Activated CD4-positive, alpha-beta memory T cell treated with anti-CD3 and anti-CD28 coated beads for 36 hours (primary cell): ENCODE measurements around the gene DGCR2. TPM values are rescaled to one million over a fixed set of nuclear protein-coding genes. Genes with fewer than 3 reads are reported as not detected.
A peak's percentile ranks its signal among the peaks of the same experiment; 100 is the strongest.
"Not testable (repeated sequence)": the region's sequence is repeated elsewhere in the genome, so short reads cannot be mapped to it uniquely, and the experiment has no call there.

Experiments
- CTCF ChIA-PET: fragments of 350-600 bp; sonication (Branson Sonifier 250); formaldehyde crosslinking; loops from one replicate; lab custom pipeline; 2021; ENCODE audit warnings: antibody characterized with exemption, inconsistent platforms; lab: Charles Lee
- POLR2A ChIA-PET: fragments of 350-600 bp; sonication (Branson Sonifier 250); formaldehyde crosslinking; loops from one replicate; lab custom pipeline; 2021; ENCODE audit warnings: antibody characterized with exemption; lab: Charles Lee
- DNase-seq: peaks from one replicate; pipeline ENCODE4 v3.0.0-alpha.2; 2020
- H3K27ac Mint-ChIP-seq: one replicate; pipeline ENCODE4 v1.8.0; 2021; ENCODE audit warnings: mixed read lengths
- H3K27me3 Mint-ChIP-seq: one replicate; pipeline ENCODE4 v1.8.0; 2021; ENCODE audit warnings: mixed read lengths
- H3K36me3 Mint-ChIP-seq: one replicate; pipeline ENCODE4 v1.8.0; 2021; ENCODE audit warnings: mixed read lengths
- H3K4me1 Mint-ChIP-seq: one replicate; pipeline ENCODE4 v1.8.0; 2021; ENCODE audit warnings: low read depth, mixed read lengths
- H3K4me3 Mint-ChIP-seq: one replicate; pipeline ENCODE4 v1.8.0; 2021; ENCODE audit warnings: mild to moderate bottlenecking, mixed read lengths
- H3K9me3 Mint-ChIP-seq: one replicate; pipeline ENCODE4 v1.8.0; 2021; ENCODE audit warnings: mixed read lengths
- intact Hi-C: fragments of 100-400 bp; cut with micrococcal nuclease; formaldehyde crosslinking; loops from one replicate; pipeline ENCODE4 v1.15.1; 2023
- total RNA-seq, 2 experiments: library from RNA; stranded (reverse); gene quantifications; one replicate each; pipeline ENCODE4 v1.2.3, GENCODE V29; 2021

DGCR2 gene
- total RNA-seq, 2 experiments from 2014 or later, result 17.4 to 17.6 TPM

GRCh38 chr22:19002684-19003038, 119.6 kb downstream of the DGCR2 start:
- CTCF ChIA-PET, result no interaction called here

GRCh38 chr22:19001204-19001603, 121.0 kb downstream of the DGCR2 start:
- Mint-ChIP-seq H3K4me1 (no peaks in the 10 kb centered on the region), H3K9me3 (no peaks in the 10 kb centered on the region), H3K27me3 (peaks cover 16% of the 10 kb centered on the region), H3K36me3 (no peaks in the 10 kb centered on the region), H3K27ac (no peak overlapping the region), H3K4me3 (no peak overlapping the region)
- intact Hi-C loops, result no loop called here
- ChIA-PET POLR2A (no interaction called here), CTCF (no interaction called here)
- DNase-seq, result no peak

More at GRCh38 chr22:19002684-19003038, 119.6 kb downstream of the DGCR2 start:
- POLR2A ChIA-PET, result no interaction called here
- intact Hi-C loops, result no loop called here
- no peak overlapping the region for H3K27ac Mint-ChIP-seq
- H3K27me3 Mint-ChIP-seq, result peaks cover 13% of the 10 kb centered on the region
- no peak for DNase-seq
- H3K4me1 Mint-ChIP-seq, result no peaks in the 10 kb centered on the region
- H3K9me3 Mint-ChIP-seq, result no peaks in the 10 kb centered on the region
- no peaks in the 10 kb centered on the region for H3K36me3 Mint-ChIP-seq
- no peak overlapping the region for H3K4me3 Mint-ChIP-seq

- H3K4me3 Mint-ChIP-seq, H3K4me1 Mint-ChIP-seq, DNase-seq, H3K36me3 Mint-ChIP-seq, CTCF ChIA-PET, H3K9me3 Mint-ChIP-seq, H3K27ac Mint-ChIP-seq, intact Hi-C loops: not testable (repeated sequence)
- POLR2A ChIA-PET, result interaction anchor here (0.6 kb wide), 1 partner anchor 16 kb away, joined by 3 read pairs; no protein-coding TSS in a partner anchor
- peaks cover 17% of the 10 kb centered on the region for H3K27me3 Mint-ChIP-seq
These were observed 122.1 kb downstream of the DGCR2 start for GRCh38 chr22:19000106-19000505.

- no peaks in the 10 kb centered on the region for H3K4me1 Mint-ChIP-seq
- ChIA-PET CTCF (interaction anchor here (0.9 kb wide), 1 partner anchor 10 kb away, joined by 3 read pairs; no protein-coding TSS in a partner anchor), POLR2A (no interaction called here)
- H3K36me3 Mint-ChIP-seq, result no peaks in the 10 kb centered on the region
- no peak overlapping the region for H3K27ac Mint-ChIP-seq
- no peak for DNase-seq
- intact Hi-C loops, result no loop called here
- peaks cover 14% of the 10 kb centered on the region for H3K27me3 Mint-ChIP-seq
- no peaks in the 10 kb centered on the region for H3K9me3 Mint-ChIP-seq
- no peak overlapping the region for H3K4me3 Mint-ChIP-seq
These were observed 122.8 kb downstream of the DGCR2 start for GRCh38 chr22:18999416-18999815.

GRCh38 chr22:18999008-18999407, 123.2 kb downstream of the DGCR2 start:
- DNase-seq, result peak; percentile 41
- Mint-ChIP-seq H3K27me3 (peaks cover 14% of the 10 kb centered on the region), H3K9me3 (no peaks in the 10 kb centered on the region), H3K27ac (no peak overlapping the region), H3K4me3 (no peak overlapping the region), H3K4me1 (no peaks in the 10 kb centered on the region), H3K36me3 (no peaks in the 10 kb centered on the region)
- intact Hi-C loops, result no loop called here
- CTCF ChIA-PET, result interaction anchor here (0.7 to 0.9 kb wide), 2 partner anchors 11 to 39 kb away, joined by 3 to 4 read pairs; no protein-coding TSS in a partner anchor
- POLR2A ChIA-PET, result no interaction called here

- no peak for DNase-seq
- no peak overlapping the region for H3K4me3 Mint-ChIP-seq
- no peaks in the 10 kb centered on the region for H3K4me1 Mint-ChIP-seq
- POLR2A ChIA-PET, result no interaction called here
- no peaks in the 10 kb centered on the region for H3K9me3 Mint-ChIP-seq
- CTCF ChIA-PET, result no interaction called here
- no peaks in the 10 kb centered on the region for H3K36me3 Mint-ChIP-seq
- intact Hi-C loops, result no loop called here
- H3K27ac Mint-ChIP-seq, result no peak overlapping the region
- peaks cover 18% of the 10 kb centered on the region for H3K27me3 Mint-ChIP-seq
These were observed 124.3 kb downstream of the DGCR2 start for GRCh38 chr22:18997925-18998315.

GRCh38 chr22:18997306-18997924, 124.8 kb downstream of the DGCR2 start:
- ChIA-PET CTCF (no interaction called here), POLR2A (no interaction called here)
- no peaks in the 10 kb centered on the region for H3K9me3 Mint-ChIP-seq
- no peaks in the 10 kb centered on the region for H3K4me1 Mint-ChIP-seq
- DNase-seq, result no peak
- peaks cover 19% of the 10 kb centered on the region for H3K27me3 Mint-ChIP-seq
- H3K36me3 Mint-ChIP-seq, result no peaks in the 10 kb centered on the region
- H3K27ac Mint-ChIP-seq, result no peak overlapping the region
- intact Hi-C loops, result no loop called here
- no peak overlapping the region for H3K4me3 Mint-ChIP-seq

- POLR2A ChIA-PET, result no interaction called here
- no peaks in the 10 kb centered on the region for H3K9me3 Mint-ChIP-seq
- intact Hi-C loops, result no loop called here
- H3K4me3 Mint-ChIP-seq, result no peak overlapping the region
- CTCF ChIA-PET, result no interaction called here
- DNase-seq, result no peak
- no peaks in the 10 kb centered on the region for H3K4me1 Mint-ChIP-seq
- no peak overlapping the region for H3K27ac Mint-ChIP-seq
- no peaks in the 10 kb centered on the region for H3K36me3 Mint-ChIP-seq
- peaks cover 16% of the 10 kb centered on the region for H3K27me3 Mint-ChIP-seq
These were observed 125.8 kb downstream of the DGCR2 start for GRCh38 chr22:18996376-18996900.

- ChIA-PET CTCF (no interaction called here), POLR2A (no interaction called here)
- H3K4me1 Mint-ChIP-seq, result no peaks in the 10 kb centered on the region
- H3K9me3 Mint-ChIP-seq, result no peaks in the 10 kb centered on the region
- H3K27me3 Mint-ChIP-seq, result peaks cover 15% of the 10 kb centered on the region
- no peak overlapping the region for H3K27ac Mint-ChIP-seq
- intact Hi-C loops, result no loop called here
- H3K4me3 Mint-ChIP-seq, result no peak overlapping the region
- DNase-seq, result no peak
- no peaks in the 10 kb centered on the region for H3K36me3 Mint-ChIP-seq
These were observed 126.9 kb downstream of the DGCR2 start for GRCh38 chr22:18995327-18995711.

GRCh38 chr22:18994701-18995326, 127.4 kb downstream of the DGCR2 start:
- Mint-ChIP-seq H3K4me1 (no peaks in the 10 kb centered on the region), H3K27ac (no peak overlapping the region), H3K4me3 (no peak overlapping the region), H3K9me3 (no peaks in the 10 kb centered on the region), H3K36me3 (no peaks in the 10 kb centered on the region), H3K27me3 (peaks cover 16% of the 10 kb centered on the region)
- ChIA-PET POLR2A (no interaction called here), CTCF (no interaction called here)
- intact Hi-C loops, result no loop called here
- DNase-seq, result no peak

GRCh38 chr22:18994056-18994455, 128.2 kb downstream of the DGCR2 start:
- Mint-ChIP-seq H3K4me1 (no peaks in the 10 kb centered on the region), H3K4me3 (no peak overlapping the region), H3K36me3 (no peaks in the 10 kb centered on the region), H3K27me3 (peaks cover 16% of the 10 kb centered on the region), H3K9me3 (no peaks in the 10 kb centered on the region), H3K27ac (no peak overlapping the region)
- POLR2A ChIA-PET, result no interaction called here
- CTCF ChIA-PET, result no interaction called here
- no peak for DNase-seq
- intact Hi-C loops, result no loop called here

GRCh38 chr22:18992543-18993198, 129.5 kb downstream of the DGCR2 start:
- no peak for DNase-seq
- intact Hi-C loops, result no loop called here
- ChIA-PET CTCF (no interaction called here), POLR2A (no interaction called here)
- Mint-ChIP-seq H3K4me1 (no peaks in the 10 kb centered on the region), H3K27me3 (peaks cover 16% of the 10 kb centered on the region), H3K27ac (no peak overlapping the region), H3K4me3 (no peak overlapping the region), H3K36me3 (no peaks in the 10 kb centered on the region), H3K9me3 (no peaks in the 10 kb centered on the region)
